Stimulated activated CD8-positive, alpha-beta memory T cell treated with anti-CD3 and anti-CD28 coated beads, Interleukin-4, amount 100 ng/mL, for 48 hours (primary cell): ENCODE results near the gene EIF4EBP2.

ENCODE experiments used
- DNase-seq: peaks from one replicate; pipeline ENCODE4 v3.0.0-alpha.2; 2020

Gene EIF4EBP2

DNA sequence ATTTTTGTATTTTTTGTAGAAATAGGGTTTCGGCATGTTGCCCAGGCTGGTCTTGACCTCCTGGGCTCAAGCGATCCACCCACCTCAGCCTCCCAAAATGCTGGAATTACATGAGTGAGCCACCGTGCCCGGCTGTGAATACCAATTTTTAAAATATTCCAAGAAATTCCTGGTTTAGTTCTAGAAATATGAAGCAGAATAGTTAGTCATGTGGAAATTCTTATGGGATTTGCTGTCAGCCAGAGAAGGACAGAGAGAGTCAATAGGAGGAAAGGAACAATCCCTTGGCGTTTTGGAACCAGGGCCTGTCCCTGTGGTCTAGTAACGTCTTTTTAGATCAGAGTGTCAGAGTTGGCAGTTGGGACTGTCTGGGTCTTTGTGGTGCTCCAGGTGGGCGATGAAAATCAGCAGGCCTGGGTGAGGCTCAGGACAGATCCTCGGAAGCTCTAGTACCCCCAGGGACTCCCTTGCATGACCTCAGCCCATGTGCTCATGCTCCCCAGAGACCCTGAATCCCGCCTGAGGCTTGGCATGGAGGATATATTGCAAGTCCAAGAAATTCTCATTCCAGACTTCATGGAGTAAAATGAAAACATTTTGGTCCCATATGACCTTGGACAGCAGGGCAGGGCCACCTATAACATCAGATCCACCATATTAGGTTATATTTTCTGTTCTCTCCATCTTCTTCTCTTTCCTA, 29.8 kb downstream of the EIF4EBP2 start:
- no peak for DNase-seq

DNA sequence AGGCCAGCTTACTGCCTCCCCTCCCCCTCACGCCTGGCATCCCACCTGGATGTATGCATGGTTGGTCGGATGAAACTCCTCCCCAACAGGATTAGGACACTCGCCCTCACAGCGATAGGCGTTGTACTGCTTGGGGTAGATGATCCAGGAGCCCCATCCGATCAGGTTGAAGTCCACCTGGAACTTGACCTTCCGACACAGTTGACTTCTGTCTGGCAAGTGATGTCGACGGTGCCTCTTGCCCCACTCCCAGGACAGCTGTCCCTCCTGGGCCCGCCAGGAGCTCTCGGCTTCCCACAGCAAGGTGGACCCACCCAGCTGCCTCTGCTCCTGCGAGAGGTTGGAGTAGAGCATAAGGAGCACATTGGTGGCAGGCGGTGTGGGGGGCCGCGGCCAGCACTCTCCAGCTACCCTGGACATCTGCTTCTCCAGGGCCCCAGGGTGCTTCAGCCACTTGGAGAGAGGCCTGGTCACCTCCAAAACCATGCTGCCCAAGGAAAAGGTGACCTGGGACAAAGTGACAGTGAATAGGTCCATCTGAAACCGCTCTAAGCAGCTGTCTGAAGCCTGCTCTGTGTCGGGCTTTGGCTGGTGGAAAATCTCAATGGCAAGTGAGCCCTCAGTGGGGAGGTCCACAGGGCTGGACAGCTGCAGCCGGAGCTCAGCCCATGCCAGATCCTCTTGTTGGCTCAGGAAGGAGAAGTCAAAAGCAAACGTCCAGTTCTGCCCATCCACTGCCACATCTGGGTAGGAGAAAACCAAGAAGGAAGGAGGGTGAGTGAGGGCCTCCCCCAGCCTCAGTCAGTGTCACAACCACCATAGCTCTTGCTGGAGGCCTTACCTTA, 31.5 kb downstream of the EIF4EBP2 start:
- no peak for DNase-seq

DNA sequence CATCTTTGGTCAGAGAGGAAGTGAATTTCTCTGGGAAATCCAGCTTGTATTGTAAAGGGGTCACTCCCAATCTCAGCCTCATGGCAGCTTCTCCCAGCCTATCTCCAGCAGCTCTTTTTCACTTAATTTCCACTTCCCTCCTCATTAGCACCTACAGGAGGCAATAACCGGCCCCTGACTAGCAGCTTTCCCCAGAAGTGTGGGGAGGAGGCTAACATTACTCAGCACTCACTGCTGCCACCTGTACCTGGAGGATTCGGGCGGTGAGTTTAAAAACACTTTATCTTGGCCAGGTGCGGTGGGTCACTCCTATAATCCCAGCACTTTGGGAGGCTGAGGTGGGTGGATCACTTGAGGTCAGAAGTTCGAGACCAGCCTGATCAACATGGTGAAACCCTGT, 33.8 kb downstream of the EIF4EBP2 start:
- DNase-seq = no peak

DNA sequence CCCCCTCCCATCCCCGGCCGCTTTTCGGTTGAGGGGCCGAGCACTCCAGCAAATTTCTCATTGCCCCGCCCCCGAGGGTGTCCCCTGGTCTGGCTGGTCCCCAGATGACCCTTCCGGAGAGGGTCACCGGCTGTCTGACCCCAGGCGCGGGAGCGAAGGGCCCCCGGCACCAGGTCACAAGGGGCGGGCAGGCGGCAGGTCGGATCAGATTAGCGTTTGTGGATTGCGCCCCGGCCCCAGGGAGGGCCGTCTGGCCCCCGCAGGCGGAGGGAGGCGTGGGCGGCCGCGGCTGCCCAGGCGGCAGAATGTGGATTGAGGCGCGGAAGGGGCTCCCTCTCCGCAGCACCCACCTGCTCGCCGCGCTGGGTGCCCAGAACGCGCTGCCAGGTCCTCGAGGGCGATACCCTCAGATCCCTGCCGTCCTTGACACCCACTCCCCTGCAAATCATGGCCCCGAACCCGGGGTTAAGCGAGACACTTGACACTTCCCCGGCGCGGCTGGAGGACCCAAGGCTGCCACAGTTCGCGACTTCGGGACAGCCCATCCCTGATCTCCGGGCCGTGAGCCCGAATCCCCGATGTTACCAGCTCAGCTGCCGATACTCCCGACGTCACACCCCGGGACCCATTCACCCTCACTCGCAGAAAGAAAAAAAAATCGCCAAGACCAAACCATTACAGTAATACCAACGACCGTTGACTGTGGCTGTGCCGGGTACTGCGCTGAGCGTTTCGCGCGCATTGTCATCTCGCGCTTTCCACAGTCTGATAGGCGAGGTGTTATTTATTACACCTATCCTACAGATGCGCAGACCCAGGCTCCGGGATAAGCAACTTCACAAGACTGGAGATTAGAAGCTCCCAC, 36.6 kb downstream of the EIF4EBP2 start:
- DNase-seq = no peak

DNA sequence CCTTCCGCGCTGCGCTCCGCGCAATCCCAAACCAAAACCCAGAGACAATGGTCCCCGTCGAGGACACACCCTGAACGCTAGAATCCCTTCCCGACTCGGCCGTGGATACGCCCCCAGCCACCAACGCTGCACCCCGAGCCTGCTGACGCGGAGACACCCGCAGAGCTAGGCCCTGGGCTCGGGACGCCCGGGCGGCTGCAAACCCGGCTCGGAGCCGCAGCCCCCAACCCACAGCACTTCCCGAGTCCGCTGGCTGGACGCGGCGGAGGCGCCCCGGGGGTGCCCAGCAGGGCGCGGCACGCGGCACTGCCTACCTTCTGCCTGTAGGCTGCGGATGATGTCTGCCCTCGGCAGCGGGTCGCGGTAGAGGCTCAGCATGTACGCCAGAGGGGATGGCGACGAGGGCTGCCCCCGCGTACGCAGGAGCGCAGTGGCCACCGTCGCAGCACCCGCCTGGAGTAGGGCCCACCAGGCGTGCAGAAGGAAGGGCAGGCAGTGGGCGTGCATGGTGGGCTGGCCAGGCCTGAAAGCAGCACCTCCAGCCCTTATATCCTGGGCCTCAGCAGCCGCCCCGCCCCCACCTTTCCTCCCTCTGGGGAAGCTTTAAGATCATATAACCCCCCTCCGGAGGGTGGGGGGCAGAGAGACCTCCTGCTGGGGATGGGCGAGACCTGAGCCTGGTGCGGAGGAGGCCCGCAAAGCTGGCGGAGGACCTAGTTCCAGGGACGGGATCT, 37.4 kb downstream of the EIF4EBP2 start, which contains the start of gene NODAL:
Gene NODAL, minus strand, starts transcription at position 521 of the 734 bp plus-strand sequence. Its CDS starts 14 bp downstream, at position 507.
- DNase-seq = no peak

DNA sequence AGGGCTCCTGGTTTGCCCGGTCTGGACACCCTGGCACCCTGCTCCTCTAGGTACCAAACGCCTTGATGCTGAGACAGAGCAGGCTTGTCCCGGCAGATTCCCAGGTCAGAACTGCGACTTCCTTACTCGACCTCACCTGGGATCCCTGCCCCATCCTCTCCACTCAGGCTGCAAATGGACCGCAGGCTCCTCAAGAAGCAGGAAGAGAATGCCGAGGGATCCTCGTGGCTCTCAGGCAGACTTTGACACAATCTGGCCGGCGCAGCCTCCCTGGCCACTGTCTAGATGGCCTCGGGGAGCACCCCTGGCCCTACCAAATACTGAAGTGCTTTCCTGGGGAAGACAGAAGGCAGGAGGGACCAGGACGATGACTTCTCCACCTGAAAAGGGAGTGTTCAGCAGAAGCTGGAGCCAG, 38.0 kb downstream of the EIF4EBP2 start:
- no peak for DNase-seq

DNA sequence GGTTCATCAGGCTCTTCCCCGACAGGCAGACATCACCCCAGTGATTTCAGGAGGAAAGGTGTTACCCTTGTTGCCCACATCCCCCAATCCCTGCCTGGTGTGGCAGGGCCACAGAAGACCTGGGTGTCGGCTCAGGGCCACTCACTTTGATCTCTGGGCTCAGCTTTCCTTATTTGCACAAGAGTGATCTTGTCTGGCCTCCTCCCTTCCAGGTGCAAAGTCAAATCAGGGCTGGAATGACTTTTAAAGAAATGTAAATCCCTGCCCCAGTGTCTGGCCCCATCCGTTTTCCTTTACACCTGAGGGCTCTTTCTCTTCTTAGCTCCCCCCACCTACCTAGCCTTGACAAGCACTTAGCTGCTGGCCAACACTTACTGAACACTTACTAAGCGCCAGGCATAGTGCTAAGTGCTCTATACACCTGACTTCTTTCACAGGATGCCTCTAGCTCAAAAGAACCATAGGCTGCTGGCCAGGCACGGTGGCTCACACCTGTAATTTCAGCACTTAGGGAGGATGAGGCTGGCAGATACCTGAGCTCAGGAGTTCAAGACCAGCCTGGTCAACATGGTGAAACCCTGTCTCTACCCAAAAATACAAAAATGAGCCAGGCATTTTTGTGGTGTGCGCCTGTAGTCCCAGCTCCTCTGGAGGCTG, 38.5 kb downstream of the EIF4EBP2 start:
- DNase-seq = no peak

DNA sequence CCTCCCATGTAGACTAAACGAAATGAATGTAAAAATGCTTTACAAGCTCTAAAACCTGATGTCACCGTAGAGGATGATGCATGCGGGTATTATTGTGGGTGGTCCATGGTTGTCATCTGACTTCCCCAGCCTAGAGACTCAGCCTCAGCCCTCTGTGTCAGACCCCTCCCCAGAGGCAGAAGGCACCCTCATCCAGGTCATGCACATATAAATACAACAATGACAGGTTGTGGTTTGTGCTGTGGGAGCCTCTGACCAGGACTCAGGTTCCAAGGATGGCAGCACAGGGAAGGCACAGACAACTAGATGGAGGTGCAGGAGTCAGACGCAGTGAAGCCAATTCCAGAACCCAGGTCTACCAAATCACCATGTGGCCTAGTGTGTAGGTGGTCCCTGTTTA, 40.8 kb downstream of the EIF4EBP2 start:
- DNase-seq = no peak

DNA sequence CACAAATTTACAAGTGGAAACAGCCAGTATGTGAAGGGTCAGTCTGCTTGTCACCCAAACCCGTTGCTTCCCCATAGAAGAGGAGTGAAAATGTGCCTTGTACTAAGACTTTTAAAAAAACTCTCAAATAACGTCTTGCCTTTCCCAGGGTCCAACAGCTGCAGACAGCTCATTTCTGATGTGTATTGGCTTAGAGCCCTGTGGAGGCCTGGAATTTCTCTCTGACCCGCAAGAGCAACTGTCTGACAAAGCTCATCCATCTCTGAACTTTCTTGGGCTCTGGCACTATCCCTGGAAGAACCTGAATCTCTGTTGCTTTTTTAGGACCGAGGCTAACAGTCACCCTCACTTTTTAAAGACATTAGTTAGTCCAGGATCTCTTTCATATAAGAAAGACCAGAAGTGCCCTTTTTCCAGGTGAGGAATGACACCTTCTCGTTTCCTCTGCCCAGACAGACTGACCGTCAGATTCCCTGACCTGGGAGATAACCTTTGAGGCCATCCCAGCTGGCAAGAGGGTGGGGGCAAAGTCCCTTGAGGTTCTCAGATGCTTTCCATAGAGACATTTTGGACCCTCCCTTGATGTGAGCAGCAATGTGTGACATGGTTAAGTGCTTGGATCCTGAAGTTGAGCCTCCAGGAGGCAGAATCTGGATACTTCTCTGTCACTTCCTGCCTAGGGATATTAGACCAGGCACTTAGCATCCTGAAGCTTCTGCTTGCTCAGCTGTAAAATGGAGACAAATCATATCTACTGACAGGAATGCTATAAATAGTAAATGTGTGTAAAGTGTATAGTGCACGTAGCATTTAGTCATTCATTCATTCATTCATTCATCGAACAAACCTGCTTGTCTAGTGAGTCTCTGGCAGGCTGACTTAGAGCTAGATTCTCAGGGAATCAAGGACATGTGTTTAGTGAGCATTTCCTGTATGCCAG, 42.0 kb downstream of the EIF4EBP2 start:
- DNase-seq = no peak

DNA sequence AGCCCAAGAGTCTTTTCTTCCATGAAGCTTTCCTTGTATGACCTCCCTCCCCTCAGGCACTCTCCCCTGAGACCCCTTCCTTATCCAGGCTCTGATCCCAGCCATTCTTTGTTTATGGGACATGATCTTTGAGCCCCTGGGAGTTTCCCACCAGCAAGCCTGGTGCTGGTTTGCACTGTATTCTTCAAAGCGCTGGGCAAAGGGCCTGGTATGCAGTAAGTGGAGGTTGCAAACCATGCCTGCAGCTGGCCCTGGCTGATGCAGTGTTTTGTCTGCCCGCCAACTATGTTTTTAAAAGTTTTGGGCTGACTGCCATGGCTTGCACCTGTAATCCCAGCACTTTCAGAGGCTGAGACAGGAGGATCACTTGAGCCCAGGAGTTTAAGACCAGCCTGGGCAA, 44.3 kb downstream of the EIF4EBP2 start:
- DNase-seq = no peak

DNA sequence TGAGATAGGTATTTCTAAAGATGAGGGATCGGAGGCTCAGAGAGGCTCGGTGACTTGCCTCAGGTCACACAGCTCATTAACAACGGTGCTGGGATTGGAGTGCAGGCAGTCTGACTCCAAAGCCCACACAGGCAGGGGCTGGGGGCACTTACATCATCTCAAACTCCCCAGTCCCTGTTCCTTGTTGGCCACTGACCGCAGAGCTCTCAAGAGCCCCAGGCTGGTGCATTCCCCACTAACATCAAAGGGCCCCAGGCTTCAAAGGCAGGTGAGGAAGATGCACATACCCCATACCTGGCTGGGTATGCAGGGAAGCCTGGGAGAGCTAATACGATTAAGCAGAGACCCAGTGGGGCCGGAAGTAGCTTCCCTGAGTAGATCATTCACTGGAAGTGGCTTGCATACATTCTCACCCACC, 51.3 kb downstream of the EIF4EBP2 start:
- DNase-seq = no peak

DNA sequence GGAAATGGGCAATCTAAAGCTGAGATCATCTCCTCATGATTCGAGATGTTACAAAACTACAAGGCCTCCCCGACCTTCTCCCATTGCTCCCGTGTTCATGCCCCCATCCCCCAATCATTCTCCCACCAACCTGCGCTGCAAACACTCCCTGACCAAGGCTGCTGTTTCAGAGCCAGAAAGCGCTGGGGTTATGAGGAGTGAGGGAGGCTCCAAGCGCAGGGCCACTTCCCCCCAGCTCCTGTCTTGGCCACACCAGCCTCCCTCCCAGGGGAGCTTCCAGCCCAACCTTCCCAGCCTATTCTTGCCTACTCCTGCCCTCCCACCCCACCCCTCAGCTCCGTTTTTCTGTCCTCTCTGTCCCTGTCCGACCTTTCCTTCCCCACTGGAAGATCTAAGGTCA, 52.2 kb downstream of the EIF4EBP2 start:
- DNase-seq = no peak

DNA sequence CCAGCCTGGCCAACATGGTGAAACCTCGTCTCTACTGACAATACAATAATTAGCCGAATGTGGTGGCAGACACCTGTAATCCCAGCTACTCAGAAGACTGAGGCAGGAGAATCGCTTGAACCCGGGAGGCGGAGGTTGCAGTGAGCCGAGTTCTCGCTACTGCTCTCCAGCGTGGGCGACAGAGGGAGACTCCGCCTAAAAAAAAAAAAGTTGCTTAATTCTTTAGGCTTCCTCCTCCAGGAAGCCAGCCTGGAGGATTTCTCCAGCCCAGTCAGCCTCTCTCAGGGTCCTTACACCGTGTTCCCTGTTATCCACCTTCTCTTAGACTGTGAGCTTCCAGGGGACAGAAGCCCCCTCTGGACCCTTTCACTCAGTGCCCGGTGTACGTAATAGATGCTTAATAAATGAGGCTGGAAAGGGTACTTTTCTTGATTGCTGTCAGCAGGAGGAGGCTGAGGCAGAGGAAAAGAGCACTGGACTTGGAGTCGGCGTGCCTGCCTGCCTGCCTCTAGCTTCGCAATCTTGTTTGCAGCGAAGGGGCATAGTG, 53.9 kb downstream of the EIF4EBP2 start:
- no peak for DNase-seq

DNA sequence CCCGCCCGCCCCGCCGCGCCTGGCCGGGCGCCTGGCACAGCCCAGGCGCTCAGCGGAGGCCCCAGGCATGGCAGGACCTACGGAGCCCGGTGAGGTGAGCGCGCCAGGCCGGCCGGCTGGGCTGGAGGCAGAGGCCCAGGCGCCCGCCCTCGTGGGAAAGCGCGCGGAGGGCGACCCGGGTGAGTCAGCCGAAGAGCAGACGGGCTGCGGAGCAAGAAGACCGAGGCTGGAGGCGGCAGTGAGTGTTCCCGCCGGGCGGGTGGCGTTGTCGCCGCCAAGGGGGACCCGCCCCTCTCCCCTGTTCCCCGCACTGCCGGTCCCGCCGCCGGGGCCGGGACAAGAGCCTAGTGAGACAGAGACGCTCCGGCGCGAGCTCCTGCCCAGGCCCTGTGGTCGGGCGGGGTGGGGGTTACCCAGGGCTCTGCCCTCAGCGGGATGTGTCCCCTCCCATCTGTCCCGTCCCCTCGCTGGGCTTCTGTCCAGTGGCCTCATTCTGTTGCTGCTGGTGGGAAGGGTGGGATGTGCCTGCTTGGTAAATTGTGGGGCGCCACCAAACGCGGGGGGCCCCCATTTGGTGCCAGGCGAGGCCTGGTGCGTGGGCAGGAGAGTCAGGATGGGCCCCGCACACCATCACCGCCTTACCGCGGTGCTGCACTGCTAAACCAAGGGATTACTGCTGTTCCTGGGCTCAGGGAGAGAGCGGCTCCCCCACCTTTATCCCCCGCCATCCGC, 54.5 kb downstream of the EIF4EBP2 start:
- peak; percentile 74 for DNase-seq

DNA sequence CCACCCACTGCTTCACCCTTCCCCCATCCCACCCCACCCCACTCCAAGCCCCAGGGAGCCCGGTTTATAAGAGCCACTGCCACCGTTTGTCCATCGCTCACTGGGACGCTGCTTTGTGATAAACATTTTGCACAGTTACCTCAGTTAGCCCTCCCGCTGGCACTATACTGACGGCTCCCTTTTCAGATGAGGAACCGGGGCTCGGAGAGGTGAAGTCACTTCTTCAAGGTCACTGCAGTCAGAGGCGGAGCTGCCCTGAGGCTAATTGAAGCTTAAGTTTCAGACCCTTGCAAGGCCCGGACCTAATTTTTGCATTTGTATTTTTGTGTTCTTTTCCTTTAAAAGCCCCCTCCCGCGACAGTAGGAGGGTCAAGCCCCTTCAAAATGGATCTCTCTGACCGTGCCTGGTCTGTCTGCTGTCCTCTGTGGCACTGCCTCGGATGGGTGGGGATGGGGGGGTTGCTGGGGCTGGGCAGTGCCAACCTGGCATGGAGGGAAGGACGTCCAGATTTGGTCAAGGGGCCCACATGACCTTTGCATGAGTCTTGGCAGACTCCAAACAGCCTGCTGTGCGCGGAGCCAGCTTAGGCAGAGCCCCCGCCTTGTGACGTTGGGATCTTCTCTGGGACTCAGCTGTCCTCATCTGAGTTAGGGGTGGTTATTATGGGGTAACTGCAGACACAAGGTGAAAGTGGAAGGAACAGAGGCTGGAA, 55.3 kb downstream of the EIF4EBP2 start:
- no peak for DNase-seq

DNA sequence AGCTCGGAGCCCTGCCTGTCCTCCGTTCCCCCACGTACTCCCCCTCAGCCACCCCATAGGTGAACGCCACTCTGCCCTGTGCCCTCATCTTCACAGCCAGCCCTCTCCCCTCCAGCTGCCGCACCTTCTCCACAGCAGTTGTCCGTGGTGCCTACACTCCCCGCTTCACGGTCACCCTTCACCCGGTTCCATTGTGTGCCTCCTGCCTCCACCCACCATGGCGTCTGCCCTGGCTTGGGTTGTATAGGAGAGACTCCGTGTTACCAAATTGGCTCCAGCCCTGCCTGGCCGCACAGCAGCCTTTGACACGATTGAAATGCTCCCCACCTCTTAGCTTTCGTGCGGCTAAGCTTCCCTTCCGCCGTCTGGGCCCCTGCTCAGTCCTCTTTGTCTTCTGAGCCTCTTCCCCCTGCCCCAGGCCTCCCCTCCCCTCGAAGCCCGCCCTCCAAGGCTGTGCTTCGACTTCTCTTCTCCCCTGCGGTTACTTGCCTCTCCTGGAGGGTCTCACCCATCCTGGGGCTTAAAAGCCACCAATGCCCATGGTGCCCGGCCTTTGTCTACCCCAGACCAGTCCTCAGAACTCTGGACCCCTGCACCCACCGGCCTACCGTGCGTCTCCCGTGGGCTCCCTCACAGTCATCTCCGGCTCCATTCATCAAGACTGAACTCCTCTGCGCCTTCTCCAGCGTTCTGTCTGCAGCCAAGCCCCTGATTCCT, 56.0 kb downstream of the EIF4EBP2 start:
- no peak for DNase-seq

DNA sequence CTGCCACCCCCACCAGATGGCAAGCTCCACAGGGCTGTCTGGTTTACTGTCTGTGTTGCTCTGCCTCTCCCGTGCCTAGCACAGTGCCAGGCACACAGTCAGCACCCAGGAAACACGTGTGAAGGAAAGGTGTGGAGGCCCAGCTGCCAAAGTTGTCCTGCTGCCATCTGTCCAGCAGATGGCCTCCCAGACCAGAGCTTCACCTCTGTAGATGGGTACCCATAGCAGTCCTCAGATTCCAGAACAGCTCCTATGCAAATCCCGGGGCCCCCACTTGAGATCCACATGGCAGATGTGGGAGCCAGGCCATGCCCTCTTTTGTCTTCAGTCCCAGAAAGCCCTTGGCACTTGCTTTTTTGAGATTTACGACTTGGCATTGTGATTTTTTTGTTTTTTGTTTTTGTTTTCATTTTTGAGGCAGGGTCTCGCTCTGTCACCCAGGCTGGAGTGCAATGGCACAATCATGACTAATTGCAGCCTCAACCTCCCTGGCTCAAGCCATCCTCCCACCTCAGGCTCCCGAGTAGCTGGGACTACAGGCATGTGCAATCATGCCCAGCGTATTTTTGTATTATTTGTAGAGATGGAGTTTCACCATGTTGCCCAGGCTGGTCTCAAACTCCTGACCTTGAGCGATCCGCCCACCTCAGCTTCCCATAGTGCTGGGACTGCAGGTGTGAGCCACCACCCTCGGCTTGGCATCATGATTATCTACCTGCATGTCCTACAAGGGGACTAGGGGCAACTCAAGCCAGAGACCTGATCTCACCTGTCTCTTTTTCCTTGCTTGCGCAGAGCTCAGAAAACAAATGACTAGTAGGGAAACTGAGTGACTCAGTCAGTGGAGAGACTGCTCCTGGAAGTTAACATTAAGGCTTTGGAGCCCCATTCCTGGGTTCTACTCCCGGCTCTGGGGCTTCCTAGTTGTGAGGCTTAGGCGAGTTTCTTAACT, 57.7 kb downstream of the EIF4EBP2 start:
- peak; percentile 64 for DNase-seq
